ENCODE data around the gene LRMDA.

- TF ChIP-seq, protein P1, sequence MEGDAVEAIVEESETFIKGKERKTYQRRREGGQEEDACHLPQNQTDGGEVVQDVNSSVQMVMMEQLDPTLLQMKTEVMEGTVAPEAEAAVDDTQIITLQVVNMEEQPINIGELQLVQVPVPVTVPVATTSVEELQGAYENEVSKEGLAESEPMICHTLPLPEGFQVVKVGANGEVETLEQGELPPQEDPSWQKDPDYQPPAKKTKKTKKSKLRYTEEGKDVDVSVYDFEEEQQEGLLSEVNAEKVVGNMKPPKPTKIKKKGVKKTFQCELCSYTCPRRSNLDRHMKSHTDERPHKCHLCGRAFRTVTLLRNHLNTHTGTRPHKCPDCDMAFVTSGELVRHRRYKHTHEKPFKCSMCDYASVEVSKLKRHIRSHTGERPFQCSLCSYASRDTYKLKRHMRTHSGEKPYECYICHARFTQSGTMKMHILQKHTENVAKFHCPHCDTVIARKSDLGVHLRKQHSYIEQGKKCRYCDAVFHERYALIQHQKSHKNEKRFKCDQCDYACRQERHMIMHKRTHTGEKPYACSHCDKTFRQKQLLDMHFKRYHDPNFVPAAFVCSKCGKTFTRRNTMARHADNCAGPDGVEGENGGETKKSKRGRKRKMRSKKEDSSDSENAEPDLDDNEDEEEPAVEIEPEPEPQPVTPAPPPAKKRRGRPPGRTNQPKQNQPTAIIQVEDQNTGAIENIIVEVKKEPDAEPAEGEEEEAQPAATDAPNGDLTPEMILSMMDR (IDR thresholded peaks at IDR 0.05) = no peak
- no peak for TF ChIP-seq POLR2A (IDR thresholded peaks at IDR 0.05)
Measured at GRCh38 chr10:75778665-75779064, 347.2 kb downstream of the LRMDA start.
